CD14-positive monocyte (primary cell): ENCODE measurements around the gene FAM13A. TPM values are rescaled to one million over a fixed set of nuclear protein-coding genes. Genes with fewer than 3 reads are reported as not detected.

Experiments
- DNase-seq, 3 donors: peaks; one replicate each; pipeline ENCODE4 v3.0.0-alpha.2; 2011 to 2022
- H2AFZ ChIP-seq: 2 replicates; pipeline ENCODE4 v1.6.0; 2012; ENCODE audit warnings: mild to moderate bottlenecking, low read depth, low read length, inconsistent platforms; ENCODE audit not compliant: insufficient read depth, poor library complexity, severe bottlenecking
- H3K27ac ChIP-seq, 2 donors: 1 replicate in 1 of 2; 2 replicates in 1 of 2; pipeline ENCODE4 v1.5.1; 2012 to 2013; ENCODE audit warnings: low read length in 2 of 2, control low read depth in 1 of 2, inconsistent platforms in 1 of 2, low read depth in 1 of 2, mild to moderate bottlenecking in 1 of 2
- H3K27me3 ChIP-seq, 2 donors: one replicate each; pipeline versions ENCODE4 v1.6.0 to v1.6.1; 2011 to 2013; ENCODE audit warnings: low read length in 2 of 2; ENCODE audit not compliant: control insufficient read depth in 2 of 2, insufficient read depth in 2 of 2
- H3K36me3 ChIP-seq, 2 donors: replicated peaks in 1 of 2; 1 replicate in 1 of 2; 2 replicates in 1 of 2; pipeline versions ENCODE4 v1.5.1 to v1.6.1; 2012 to 2013; ENCODE audit warnings: low read length in 2 of 2, control low read depth in 1 of 2, inconsistent platforms in 1 of 2, mild to moderate bottlenecking in 1 of 2; ENCODE audit not compliant: insufficient read depth in 2 of 2, control insufficient read depth in 1 of 2
- H3K4me1 ChIP-seq, 2 donors: 1 replicate in 1 of 2; 2 replicates in 1 of 2; pipeline versions ENCODE4 v1.5.1 to v1.6.1; 2012 to 2013; ENCODE audit warnings: low read length in 2 of 2, control low read depth in 1 of 2, inconsistent platforms in 1 of 2, mild to moderate bottlenecking in 1 of 2, moderate library complexity in 1 of 2; ENCODE audit not compliant: insufficient read depth in 2 of 2, control insufficient read depth in 1 of 2
- H3K4me2 ChIP-seq: replicated peaks from 2 replicates; pipeline ENCODE3; 2012; ENCODE audit warnings: low read length, moderate library complexity, mild to moderate bottlenecking; ENCODE audit not compliant: poor library complexity, severe bottlenecking; ENCODE audit errors: extremely low read depth
- H3K4me3 ChIP-seq, 3 experiments: fragments of 200-600 bp in 1 of 3; sonication (generic) in 1 of 3; replicated peaks in 1 of 3; 1 replicate in 2 of 3; 2 replicates in 1 of 3; pipeline ENCODE4 v1.5.1; 2011 to 2013; ENCODE audit warnings: low read length in 3 of 3, mild to moderate bottlenecking in 3 of 3, control low read depth in 2 of 3, low read depth in 2 of 3, inconsistent platforms in 1 of 3, moderate library complexity in 1 of 3
- H3K79me2 ChIP-seq: 2 replicates; pipeline ENCODE4 v1.6.0; 2012; ENCODE audit warnings: mild to moderate bottlenecking, control low read depth, inconsistent platforms, low read length, moderate library complexity; ENCODE audit not compliant: insufficient read depth
- H3K9ac ChIP-seq: 2 replicates; pipeline ENCODE4 v1.6.0; 2017; ENCODE audit warnings: low read length, mild to moderate bottlenecking; ENCODE audit not compliant: insufficient read depth, poor library complexity, severe bottlenecking
- H3K9me3 ChIP-seq, 2 donors: replicated peaks in 1 of 2; 1 replicate in 1 of 2; 2 replicates in 1 of 2; pipeline versions ENCODE4 v1.5.1 to v1.6.1; 2012 to 2013; ENCODE audit warnings: low read length in 2 of 2, control low read depth in 1 of 2; ENCODE audit not compliant: control insufficient read depth in 1 of 2, insufficient read depth in 1 of 2
- H4K20me1 ChIP-seq: 2 replicates; pipeline ENCODE4 v1.6.0; 2012; ENCODE audit warnings: mild to moderate bottlenecking, low read length, control low read depth, moderate library complexity; ENCODE audit not compliant: insufficient read depth
- H3K27ac Mint-ChIP-seq, 7 donors: one replicate each; pipeline ENCODE4 v1.8.0; 2020; ENCODE audit warnings: mild to moderate bottlenecking in 7 of 7, mixed read lengths in 7 of 7, moderate library complexity in 6 of 7, inconsistent platforms in 2 of 7
- H3K27me3 Mint-ChIP-seq, 3 donors: one replicate each; pipeline ENCODE4 v1.8.0; 2021 to 2022; ENCODE audit warnings: low read depth in 3 of 3, mild to moderate bottlenecking in 3 of 3, mixed read lengths in 3 of 3, moderate library complexity in 3 of 3, inconsistent platforms in 1 of 3
- H3K36me3 Mint-ChIP-seq, 2 donors: one replicate each; pipeline ENCODE4 v1.8.0; 2020; ENCODE audit warnings: mixed read lengths in 2 of 2, inconsistent platforms in 1 of 2, mild to moderate bottlenecking in 1 of 2
- H3K4me1 Mint-ChIP-seq: one replicate; pipeline ENCODE4 v1.8.0; 2020; ENCODE audit warnings: mild to moderate bottlenecking, mixed read lengths
- H3K4me3 Mint-ChIP-seq, 2 donors: one replicate each; pipeline ENCODE4 v1.8.0; 2020; ENCODE audit warnings: mild to moderate bottlenecking in 2 of 2, mixed read lengths in 2 of 2, moderate library complexity in 1 of 2
- H3K9me3 Mint-ChIP-seq, 7 donors: one replicate each; pipeline ENCODE4 v1.8.0; 2020 to 2022; ENCODE audit warnings: mixed read lengths in 7 of 7, mild to moderate bottlenecking in 6 of 7, moderate library complexity in 6 of 7, inconsistent platforms in 2 of 7
- CTCF ChIP-seq: fragments of 200-600 bp; IDR thresholded peaks from one replicate; pipeline ENCODE4 v1.8.0; 2022; ENCODE audit warnings: antibody characterized with exemption, mild to moderate bottlenecking
- WGBS: methylation state at CpG from one replicate; pipeline ENCODE4 v1.1.5; 2013; ENCODE audit warnings: missing lambda C conversion rate; ENCODE audit not compliant: insufficient coverage; 5-methylcytosine and 5-hydroxymethylcytosine counted together
- intact Hi-C, 2 donors: fragments of 100-400 bp; cut with micrococcal nuclease; formaldehyde crosslinking; loops; one replicate each; pipeline versions ENCODE4 v1.15.0 to v1.15.1; 2023
- polyA plus RNA-seq, 3 donors: library from polyadenylated mRNA; depleted of rRNA in 1 of 3; unstranded in 2 of 3; stranded (reverse) in 1 of 3; fragments of 300-500 nt in 2 of 3; fragments of >200 nt in 1 of 3; fragmentation: Illumina TruSeq in 2 of 3; gene quantifications; 1 replicate in 2 of 3; 2 replicates in 1 of 3; pipeline ENCODE4 v1.2.3, GENCODE V29; 2012 to 2021

FAM13A gene
- polyA plus RNA-seq, 3 donors: 5.3 to 20.0 (median 6.5) TPM

DNA sequence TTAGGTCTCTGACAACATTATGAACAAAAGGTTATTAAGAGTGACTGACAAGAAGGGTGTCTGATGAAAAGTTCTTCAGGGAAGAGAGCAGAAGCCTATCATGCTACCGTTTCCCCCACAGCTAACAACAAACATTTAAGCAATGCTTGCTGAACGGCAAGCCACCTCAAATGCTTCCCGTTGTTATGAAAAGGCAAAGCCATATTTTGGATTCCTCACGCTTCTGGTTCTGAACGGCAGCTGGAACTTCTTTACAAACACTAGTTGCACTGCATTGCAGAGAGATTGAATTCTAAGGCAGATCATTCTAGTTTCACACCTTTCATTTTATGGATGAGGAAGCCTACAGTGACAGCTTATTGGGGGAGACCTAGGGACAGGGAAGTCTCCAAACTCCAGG lies 310.8 kb downstream of the FAM13A start:
- Histone ChIP-seq H2AFZ (no peak overlapping the region), H3K27ac (no peak overlapping the region), H3K4me2 (no peak overlapping the region), H3K79me2 (no peaks in the 10 kb centered on the region), H3K9me3 (no peaks in the 10 kb centered on the region), H4K20me1 (no peaks in the 10 kb centered on the region), H3K4me3 (no peak overlapping the region), H3K27me3 (no peaks in the 10 kb centered on the region), H3K9ac (no peak overlapping the region), H3K36me3 (peaks cover 87 to 100% of the 10 kb centered on the region in 2 donors), H3K4me1 (no peaks in the 10 kb centered on the region)
- no peak for TF ChIP-seq CTCF
- Mint-ChIP-seq H3K4me1 (no peaks in the 10 kb centered on the region), H3K27ac (no peak overlapping the region), H3K36me3 (peaks cover 91 to 97% of the 10 kb centered on the region in 2 donors), H3K27me3 (no peaks in the 10 kb centered on the region), H3K9me3 (no peaks in the 10 kb centered on the region), H3K4me3 (no peak overlapping the region)
- no peak for DNase-seq
- 100% methylated on average over 4 of the region's 5 CpGs for WGBS
- intact Hi-C loops: no loop called here

GRCh38 chr4:88745581-88746163 lies 311.3 kb downstream of the FAM13A start:
- WGBS: no CpG with 5 or more reads among the region's 1 CpG
- peak overlapping the region in 1 of 7 donors; percentile 65 for H3K27ac Mint-ChIP-seq

More at GRCh38 chr4:88745581-88746163, 311.3 kb downstream of the FAM13A start:
- Mint-ChIP-seq H3K27me3 (no peaks in the 10 kb centered on the region), H3K4me3 (no peak overlapping the region), H3K4me1 (no peaks in the 10 kb centered on the region), H3K9me3 (no peaks in the 10 kb centered on the region), H3K36me3 (peaks cover 91 to 97% of the 10 kb centered on the region in 2 donors)
- Histone ChIP-seq H3K36me3 (peaks cover 88 to 100% of the 10 kb centered on the region in 2 donors), H2AFZ (no peak overlapping the region), H3K27me3 (no peaks in the 10 kb centered on the region), H3K27ac (no peak overlapping the region), H3K4me2 (no peak overlapping the region), H3K79me2 (no peaks in the 10 kb centered on the region), H3K4me3 (no peak overlapping the region), H3K4me1 (no peaks in the 10 kb centered on the region), H3K9me3 (no peaks in the 10 kb centered on the region), H3K9ac (no peak overlapping the region), H4K20me1 (no peaks in the 10 kb centered on the region)
- intact Hi-C loops: no loop called here
- TF ChIP-seq CTCF: no peak
- DNase-seq: no peak
